Heart left ventricle (tissue), 13 donors: ENCODE data around the gene L3MBTL1.

Source experiments
- POLR2A ChIP-seq, 2 donors: fragments of 450-650 bp; IDR thresholded peaks; one replicate each; pipeline ENCODE4 v1.6.1; 2017; ENCODE audit warnings: antibody characterized with exemption in 2 of 2, mild to moderate bottlenecking in 2 of 2, moderate library complexity in 2 of 2
- TF ChIP-seq, protein P1 (sequence below), 12 donors: fragments of 200-600 bp; sonication (generic) in 4 of 12; IDR thresholded peaks; one replicate each; pipeline versions ENCODE4 v1.5.0 to v1.8.0; 2018 to 2022; ENCODE audit warnings: antibody characterized with exemption in 12 of 12, mild to moderate bottlenecking in 5 of 12
- donor health status: ischemic (EF 13 %, LVEDD 7.1; RV severe dilation, severe dysfunction).
- donor health status: DM: no; HTN: yes; CAD: no.
- donor health status: DM: no; HTN: no; CAD: no.
- donor health status: ischemic (EF 25% LVEDD 6.9; RV normal size, moderate dysfunction).
- donor health status: ischemic (EF 25% LVEDD 5.7; RV mildly dilated, moderate dysfunction).
- donor health status: ischemic (EF 35%, LVEDD 5.7; RV mildly dilated, moderate dysfunction).
- donor health status: nonischemic (EF 11% LVEDD 7.7; RV severe dilation, severe dysfunction).
- donor health status: DM: yes; HTN: yes; CAD: no.
- donor health status: PGD.
- donor health status: ischemic (EF 29% LVEDD 5.4; RV normal size, mild dysfunction).
- donor health status: nonischemic (EF 23%, LVEDD 6.1; RV moderate dilation, normal function).

DNA sequence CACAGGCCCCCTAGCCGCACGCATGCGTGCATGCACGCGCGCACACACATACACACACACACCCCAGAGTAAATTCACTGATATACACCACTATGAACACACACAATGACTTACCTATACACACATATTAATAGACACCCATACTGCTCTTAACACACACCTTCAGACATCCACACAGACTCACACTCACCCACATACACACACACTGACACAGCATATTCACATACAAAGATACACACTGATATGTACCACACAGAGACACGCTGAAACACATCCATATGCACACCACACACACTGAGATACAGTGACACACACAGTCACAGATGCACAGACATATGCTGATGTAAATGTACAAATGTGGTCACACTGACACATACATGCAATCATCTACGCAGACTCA is 57.0 kb downstream of the L3MBTL1 start:
- TF ChIP-seq, protein P1, sequence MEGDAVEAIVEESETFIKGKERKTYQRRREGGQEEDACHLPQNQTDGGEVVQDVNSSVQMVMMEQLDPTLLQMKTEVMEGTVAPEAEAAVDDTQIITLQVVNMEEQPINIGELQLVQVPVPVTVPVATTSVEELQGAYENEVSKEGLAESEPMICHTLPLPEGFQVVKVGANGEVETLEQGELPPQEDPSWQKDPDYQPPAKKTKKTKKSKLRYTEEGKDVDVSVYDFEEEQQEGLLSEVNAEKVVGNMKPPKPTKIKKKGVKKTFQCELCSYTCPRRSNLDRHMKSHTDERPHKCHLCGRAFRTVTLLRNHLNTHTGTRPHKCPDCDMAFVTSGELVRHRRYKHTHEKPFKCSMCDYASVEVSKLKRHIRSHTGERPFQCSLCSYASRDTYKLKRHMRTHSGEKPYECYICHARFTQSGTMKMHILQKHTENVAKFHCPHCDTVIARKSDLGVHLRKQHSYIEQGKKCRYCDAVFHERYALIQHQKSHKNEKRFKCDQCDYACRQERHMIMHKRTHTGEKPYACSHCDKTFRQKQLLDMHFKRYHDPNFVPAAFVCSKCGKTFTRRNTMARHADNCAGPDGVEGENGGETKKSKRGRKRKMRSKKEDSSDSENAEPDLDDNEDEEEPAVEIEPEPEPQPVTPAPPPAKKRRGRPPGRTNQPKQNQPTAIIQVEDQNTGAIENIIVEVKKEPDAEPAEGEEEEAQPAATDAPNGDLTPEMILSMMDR (IDR thresholded peaks at IDR 0.05): no peak
- no peak for TF ChIP-seq POLR2A (IDR thresholded peaks at IDR 0.05)
